Astrocyte of the hippocampus (primary cell): ENCODE data around the gene MTX3.

Experiments
- DNase-seq: peaks from one replicate; pipeline ENCODE4 v3.0.0; 2011; ENCODE audit warnings: low read depth, low spot score

MTX3 gene

GRCh38 chr5:79990598-79991507 is at the start of gene MTX3:
Gene MTX3, minus strand, starts transcription at chr5:79991262. Its CDS starts 24 bp downstream, at chr5:79991238.
- DNase-seq = peak; percentile 91

GRCh38 chr5:80039650-80040049 is 48.6 kb upstream of the MTX3 start:
- DNase-seq = no peak

- DNase-seq = no peak
Measured at GRCh38 chr5:80037366-80037765, 46.3 kb upstream of the MTX3 start.

- no peak for DNase-seq
Measured at GRCh38 chr5:80036615-80037014, 45.6 kb upstream of the MTX3 start.

- DNase-seq = no peak
Measured at GRCh38 chr5:80035839-80036238, 44.8 kb upstream of the MTX3 start.

GRCh38 chr5:80034962-80035821 is 44.1 kb upstream of the MTX3 start, which contains the start of gene THBS4:
Gene THBS4, plus strand, starts transcription at chr5:80035348. Its CDS starts 190 bp downstream, at chr5:80035538.
- DNase-seq = peak; percentile 37

GRCh38 chr5:80034559-80034958 is 43.5 kb upstream of the MTX3 start:
- no peak for DNase-seq

GRCh38 chr5:80033513-80033912 is 42.5 kb upstream of the MTX3 start:
- DNase-seq = no peak

- no peak for DNase-seq
Measured at GRCh38 chr5:80031109-80031508, 40.0 kb upstream of the MTX3 start.

GRCh38 chr5:80026841-80027240 is 35.8 kb upstream of the MTX3 start:
- DNase-seq = no peak

- no peak for DNase-seq
Measured at GRCh38 chr5:80025069-80025468, 34.0 kb upstream of the MTX3 start.

GRCh38 chr5:80010754-80011392 is 19.8 kb upstream of the MTX3 start:
- DNase-seq = no peak

GRCh38 chr5:80008995-80009765 is 18.1 kb upstream of the MTX3 start:
- DNase-seq = peak; percentile 73

- no peak for DNase-seq
Measured at GRCh38 chr5:80002677-80003076, 11.6 kb upstream of the MTX3 start.

- DNase-seq = no peak
Measured at GRCh38 chr5:79999722-80000121, 8.7 kb upstream of the MTX3 start.

GRCh38 chr5:79992891-79993657 is 2.0 kb upstream of the MTX3 start:
- DNase-seq = peak; percentile 7

- no peak for DNase-seq
Measured at GRCh38 chr5:79990205-79990597, 861 bp downstream of the MTX3 start.

- no peak for DNase-seq
Measured at GRCh38 chr5:79986260-79986659, 4.8 kb downstream of the MTX3 start.

GRCh38 chr5:79985288-79985687 is 5.8 kb downstream of the MTX3 start:
- no peak for DNase-seq

- DNase-seq = no peak
Measured at GRCh38 chr5:79984363-79984762, 6.7 kb downstream of the MTX3 start.
